ENCODE measurements around the gene ACBD5.
"Not testable (repeated sequence)": the region's sequence is repeated elsewhere in the genome, so short reads cannot be mapped to it uniquely, and the experiment has no call there.

Gene ACBD5, protein sequence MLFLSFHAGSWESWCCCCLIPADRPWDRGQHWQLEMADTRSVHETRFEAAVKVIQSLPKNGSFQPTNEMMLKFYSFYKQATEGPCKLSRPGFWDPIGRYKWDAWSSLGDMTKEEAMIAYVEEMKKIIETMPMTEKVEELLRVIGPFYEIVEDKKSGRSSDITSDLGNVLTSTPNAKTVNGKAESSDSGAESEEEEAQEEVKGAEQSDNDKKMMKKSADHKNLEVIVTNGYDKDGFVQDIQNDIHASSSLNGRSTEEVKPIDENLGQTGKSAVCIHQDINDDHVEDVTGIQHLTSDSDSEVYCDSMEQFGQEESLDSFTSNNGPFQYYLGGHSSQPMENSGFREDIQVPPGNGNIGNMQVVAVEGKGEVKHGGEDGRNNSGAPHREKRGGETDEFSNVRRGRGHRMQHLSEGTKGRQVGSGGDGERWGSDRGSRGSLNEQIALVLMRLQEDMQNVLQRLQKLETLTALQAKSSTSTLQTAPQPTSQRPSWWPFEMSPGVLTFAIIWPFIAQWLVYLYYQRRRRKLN

DNA sequence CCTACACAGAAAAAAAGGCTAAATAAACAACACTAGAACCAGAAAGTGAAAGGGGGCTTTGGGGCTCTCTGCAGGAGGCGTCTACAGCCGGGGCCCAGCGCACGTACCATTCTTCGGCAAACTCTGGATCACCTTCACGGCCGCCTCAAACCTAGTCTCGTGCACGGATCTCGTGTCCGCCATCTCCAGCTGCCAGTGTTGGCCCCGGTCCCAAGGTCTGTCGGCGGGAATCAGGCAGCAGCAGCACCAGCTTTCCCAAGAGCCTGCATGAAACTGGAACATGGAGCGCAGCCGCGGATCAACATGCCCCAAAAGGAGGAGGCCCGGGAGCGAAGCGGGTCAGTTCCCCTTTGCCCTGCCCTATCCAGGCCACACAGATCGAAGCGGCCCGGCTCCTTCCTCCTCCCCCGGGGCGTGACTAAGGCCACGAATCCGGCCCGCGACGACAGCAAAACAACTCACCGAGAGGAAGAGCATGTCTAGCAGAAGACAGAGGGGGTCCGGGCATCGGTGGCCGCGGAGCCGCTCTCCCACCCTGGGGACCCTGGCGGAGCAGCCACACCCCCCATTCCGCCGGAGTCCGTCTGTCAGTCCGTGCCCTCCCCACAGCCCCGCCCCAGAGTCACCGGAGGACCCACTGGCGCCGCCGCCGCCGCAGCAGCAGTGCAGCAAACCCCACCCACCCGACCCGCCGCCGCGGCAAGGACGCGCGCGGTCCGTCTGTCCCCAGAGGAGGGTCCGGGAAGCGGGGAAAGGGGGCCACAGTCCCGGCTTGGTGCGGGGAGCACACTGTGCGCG is at the start of gene ACBD5:
ACBD5 (minus strand) TSS at position 586 of the 798 bp plus-strand sequence; CDS start at position 477, 109 bp downstream.
- Histone ChIP-seq H3K4me3 (ENCODE audit: low read length) (peak within 1 kb of the TSS; percentile 70), H2AFZ (ENCODE audit: low read depth, low read length) (peak within 1 kb of the TSS; percentile 69), H3K4me1 (ENCODE audit: insufficient read depth, low read length) (peaks cover 8% of the 10 kb centered on the region), H3K27me3 (ENCODE audit: insufficient read depth, low read length) (no peaks in the 10 kb centered on the region), H3K9me3 (ENCODE audit: low read length) (no peaks in the 10 kb centered on the region), H3K36me3 (ENCODE audit: insufficient read depth, low read length) (peaks cover 3% of the 10 kb centered on the region)

DNA sequence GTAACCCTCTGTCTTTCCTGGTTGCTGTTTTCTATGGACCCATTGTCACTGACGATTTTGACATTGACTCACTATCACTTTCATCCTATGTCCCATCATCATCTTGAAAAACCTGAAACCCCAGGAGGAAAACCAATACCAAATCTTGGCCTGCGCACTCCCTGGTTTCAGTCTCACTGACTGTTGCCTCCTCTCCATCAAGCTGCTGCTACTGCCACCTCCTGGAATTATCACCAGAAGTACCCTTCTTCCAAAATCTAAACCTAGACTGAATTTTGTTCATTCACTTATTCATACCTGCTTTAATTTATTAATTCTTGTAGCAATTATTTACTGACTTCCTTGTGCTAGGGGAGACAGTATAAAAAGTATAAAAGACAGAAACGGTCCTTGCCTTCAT is 44.5 kb upstream of the ACBD5 start:
- H3K27me3 ChIP-seq (ENCODE audit: insufficient read depth, low read length) = no peaks in the 10 kb centered on the region
- no peaks in the 10 kb centered on the region for H3K4me1 ChIP-seq (ENCODE audit: insufficient read depth, low read length)
- no peaks in the 10 kb centered on the region for H3K9me3 ChIP-seq (ENCODE audit: low read length)
- H3K4me3 ChIP-seq (ENCODE audit: low read length) = no peak overlapping the region
- H2AFZ ChIP-seq (ENCODE audit: low read depth, low read length) = no peak overlapping the region
- H3K36me3 ChIP-seq (ENCODE audit: insufficient read depth, low read length) = no peaks in the 10 kb centered on the region

DNA sequence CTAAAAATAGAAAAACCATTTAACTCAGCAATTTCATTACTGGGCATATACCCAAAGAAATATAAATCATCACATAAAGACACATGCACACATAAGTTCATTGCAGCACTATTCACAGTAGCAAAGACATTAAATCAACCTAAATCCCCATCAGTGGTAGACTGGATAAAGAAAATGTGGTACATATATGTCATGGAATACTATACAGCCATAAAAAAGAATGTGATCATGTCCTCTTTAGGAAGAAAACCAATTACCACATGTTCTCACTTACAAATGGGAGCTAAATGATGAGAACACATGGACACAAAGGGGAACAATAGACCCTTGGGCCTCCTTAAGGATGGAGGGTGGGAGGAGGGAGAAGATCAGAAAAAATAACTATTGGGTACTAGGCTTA is 36.0 kb upstream of the ACBD5 start:
- H3K36me3 ChIP-seq (ENCODE audit: insufficient read depth, low read length) = no peaks in the 10 kb centered on the region
- H3K4me3 ChIP-seq (ENCODE audit: low read length) = no peak overlapping the region
- H3K4me1 ChIP-seq (ENCODE audit: insufficient read depth, low read length) = no peaks in the 10 kb centered on the region
- H3K27me3 ChIP-seq (ENCODE audit: insufficient read depth, low read length) = no peaks in the 10 kb centered on the region
- no peak overlapping the region for H2AFZ ChIP-seq (ENCODE audit: low read depth, low read length)
- H3K9me3 ChIP-seq (ENCODE audit: low read length) = no peaks in the 10 kb centered on the region

DNA sequence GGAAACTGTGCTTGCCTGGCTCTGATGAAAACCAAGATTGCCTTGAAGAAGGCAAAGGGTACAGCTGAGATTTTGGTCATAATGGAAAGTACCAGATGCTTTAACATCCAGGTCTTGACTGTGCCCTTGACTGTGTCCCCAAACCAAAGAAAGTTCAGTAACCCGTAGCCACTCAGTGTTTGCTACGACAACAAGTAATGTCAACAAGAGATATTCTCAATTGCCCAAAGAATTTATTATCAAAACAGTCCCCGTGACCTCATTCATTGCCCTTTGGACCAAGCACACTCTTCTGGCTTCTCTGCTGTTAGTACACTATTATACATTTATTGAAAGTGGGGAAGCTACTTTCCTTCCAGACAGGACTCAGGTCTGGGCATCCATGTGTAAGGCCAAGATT is 25.4 kb upstream of the ACBD5 start:
- H3K4me3 ChIP-seq (ENCODE audit: low read length); H2AFZ ChIP-seq (ENCODE audit: low read depth, low read length); H3K4me1 ChIP-seq (ENCODE audit: insufficient read depth, low read length); H3K27me3 ChIP-seq (ENCODE audit: insufficient read depth, low read length); H3K9me3 ChIP-seq (ENCODE audit: low read length); H3K36me3 ChIP-seq (ENCODE audit: insufficient read depth, low read length): not testable (repeated sequence)

DNA sequence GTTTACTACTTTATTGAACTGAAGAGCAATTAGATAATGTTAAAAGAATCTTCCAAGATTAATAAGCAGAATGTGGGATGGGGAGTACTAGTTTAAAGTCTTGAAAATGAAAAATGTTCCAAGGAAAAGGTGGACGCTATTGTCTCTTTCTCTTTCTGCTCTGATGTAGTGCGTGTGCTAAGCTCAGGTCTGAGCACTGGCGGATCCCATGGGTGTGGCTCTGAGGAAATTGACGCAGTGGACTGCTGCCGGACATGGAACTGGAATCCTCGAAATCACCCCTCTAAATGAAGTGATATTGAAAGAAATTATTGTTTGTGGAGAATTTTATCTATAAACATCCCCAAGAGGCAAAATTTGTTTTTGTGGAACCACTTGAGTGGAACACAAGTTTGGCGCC is 22.2 kb upstream of the ACBD5 start:
- H3K4me1 ChIP-seq (ENCODE audit: insufficient read depth, low read length); H3K9me3 ChIP-seq (ENCODE audit: low read length); H3K36me3 ChIP-seq (ENCODE audit: insufficient read depth, low read length); H2AFZ ChIP-seq (ENCODE audit: low read depth, low read length); H3K4me3 ChIP-seq (ENCODE audit: low read length); H3K27me3 ChIP-seq (ENCODE audit: insufficient read depth, low read length): not testable (repeated sequence)

DNA sequence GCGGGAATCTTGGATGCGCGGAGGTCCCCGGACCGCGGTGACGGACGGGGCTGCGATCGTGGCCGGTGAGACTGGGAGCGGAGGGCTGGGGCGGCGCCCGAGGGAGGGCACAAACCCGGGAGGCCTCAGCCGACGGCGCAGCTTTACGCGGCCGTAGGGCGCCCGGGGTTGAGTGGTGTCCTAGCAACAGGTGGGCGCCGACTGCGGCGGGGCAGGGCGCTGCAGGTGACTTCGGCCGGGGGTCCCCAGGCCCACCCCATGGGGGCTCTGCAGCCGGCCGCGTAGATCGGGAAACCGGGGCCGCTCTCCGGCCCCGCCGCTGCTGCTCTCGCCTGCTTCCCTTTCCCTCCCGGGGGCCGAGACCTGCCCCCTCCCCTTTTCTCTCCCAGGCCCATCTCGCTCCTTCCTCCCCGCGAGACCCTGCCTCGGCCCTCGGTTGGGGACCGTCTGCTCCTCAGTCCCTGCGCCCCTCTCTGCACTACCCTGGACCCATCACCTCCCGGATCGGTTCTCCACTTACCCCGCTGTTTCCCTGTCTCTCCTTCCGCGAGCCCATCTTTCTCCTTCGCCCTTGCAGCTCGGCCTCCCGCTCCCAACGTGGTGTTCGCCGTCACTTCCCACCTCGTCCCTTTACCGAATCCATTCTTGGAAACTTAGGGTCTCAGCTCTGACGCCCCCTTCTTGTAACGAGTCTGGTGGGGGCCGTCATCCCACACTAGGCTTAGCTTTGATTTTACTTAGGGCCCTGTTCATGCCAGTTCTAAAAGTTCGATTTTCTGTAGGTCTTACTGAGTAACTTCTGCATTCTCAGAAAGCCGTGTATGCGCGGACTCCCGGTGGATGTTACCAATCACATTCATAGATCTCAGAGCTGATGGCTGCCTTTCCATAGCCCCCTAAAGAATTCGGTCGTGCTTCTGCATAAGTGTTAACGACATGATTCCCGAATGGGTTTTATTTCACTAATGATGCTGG is 18.5 kb upstream of the ACBD5 start:
- Histone ChIP-seq H3K9me3 (ENCODE audit: low read length) (peaks cover 7% of the 10 kb centered on the region), H2AFZ (ENCODE audit: low read depth, low read length) (peak overlapping the region; percentile 49), H3K4me1 (ENCODE audit: insufficient read depth, low read length) (no peaks in the 10 kb centered on the region), H3K36me3 (ENCODE audit: insufficient read depth, low read length) (no peaks in the 10 kb centered on the region), H3K27me3 (ENCODE audit: insufficient read depth, low read length) (peaks cover 10% of the 10 kb centered on the region), H3K4me3 (ENCODE audit: low read length) (peak overlapping the region; percentile 27)

DNA sequence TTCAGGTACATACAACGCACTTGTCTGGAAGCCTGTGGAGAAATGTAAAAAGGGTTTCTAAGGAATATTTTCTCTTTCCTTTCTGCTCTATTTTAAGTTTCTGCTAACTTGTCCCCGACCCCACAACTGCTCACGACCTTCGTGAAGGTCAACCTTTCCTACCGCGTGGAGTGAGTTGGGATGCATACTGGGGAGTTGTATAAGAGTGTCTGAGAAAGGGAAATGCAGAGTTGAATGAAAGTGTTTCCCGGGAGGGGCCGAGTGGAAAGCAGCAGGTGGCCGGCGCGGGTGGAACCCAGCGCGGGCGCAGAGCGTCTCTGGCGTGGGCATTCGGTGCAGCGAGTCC is 17.9 kb upstream of the ACBD5 start:
- Histone ChIP-seq H3K4me1 (ENCODE audit: insufficient read depth, low read length) (no peaks in the 10 kb centered on the region), H3K36me3 (ENCODE audit: insufficient read depth, low read length) (no peaks in the 10 kb centered on the region), H3K27me3 (ENCODE audit: insufficient read depth, low read length) (peaks cover 10% of the 10 kb centered on the region), H3K9me3 (ENCODE audit: low read length) (peaks cover 7% of the 10 kb centered on the region), H2AFZ (ENCODE audit: low read depth, low read length) (peak overlapping the region; percentile 22), H3K4me3 (ENCODE audit: low read length) (peak overlapping the region; percentile 27)

DNA sequence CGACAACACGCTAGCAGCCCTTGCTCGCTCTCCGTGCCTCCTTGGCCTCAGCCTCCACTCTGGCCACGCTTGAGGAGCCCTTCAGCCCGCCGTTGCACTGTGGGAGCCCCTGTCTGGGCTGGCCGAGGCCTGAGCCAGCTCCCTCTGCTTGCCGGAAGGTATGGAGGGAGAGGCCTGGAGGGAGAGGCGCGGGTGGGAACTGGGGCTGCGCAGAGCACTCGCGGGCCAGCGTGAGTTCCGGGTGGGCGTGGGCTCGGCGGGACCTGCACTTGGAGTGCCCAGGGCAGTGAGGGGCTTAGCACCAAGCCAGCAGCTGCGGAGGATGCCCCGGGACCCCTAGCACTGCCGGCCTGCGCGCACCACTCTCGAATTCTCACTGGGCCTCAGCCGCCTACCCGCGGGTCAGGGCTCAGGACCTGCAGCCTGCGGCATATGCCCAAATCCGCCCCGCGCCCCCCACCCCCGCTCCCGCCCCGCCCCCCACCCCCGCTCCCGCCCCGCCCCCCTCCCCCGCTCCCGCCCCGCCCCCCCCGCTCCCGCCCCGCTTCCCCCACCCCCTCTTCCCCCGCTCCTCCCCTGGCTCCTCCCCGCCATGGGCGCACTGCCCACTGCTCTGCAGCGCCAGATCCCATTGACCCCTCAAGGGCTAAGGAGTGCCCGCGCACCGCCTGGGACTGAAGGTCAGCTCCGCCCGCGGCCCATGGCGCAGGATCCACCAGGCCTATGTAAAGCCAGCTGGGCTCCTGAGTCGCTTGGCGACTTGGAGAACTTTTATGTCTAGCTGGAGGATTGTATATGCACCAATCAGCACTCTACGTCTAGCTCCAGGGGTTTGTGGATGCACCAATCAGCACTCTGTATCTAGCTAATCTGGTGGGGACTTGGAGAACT is 15.9 kb upstream of the ACBD5 start:
- Histone ChIP-seq H3K27me3 (ENCODE audit: insufficient read depth, low read length) (peaks cover 10% of the 10 kb centered on the region), H3K4me3 (ENCODE audit: low read length) (no peak overlapping the region), H2AFZ (ENCODE audit: low read depth, low read length) (no peak overlapping the region), H3K4me1 (ENCODE audit: insufficient read depth, low read length) (no peaks in the 10 kb centered on the region), H3K36me3 (ENCODE audit: insufficient read depth, low read length) (no peaks in the 10 kb centered on the region), H3K9me3 (ENCODE audit: low read length) (peaks cover 10% of the 10 kb centered on the region)

DNA sequence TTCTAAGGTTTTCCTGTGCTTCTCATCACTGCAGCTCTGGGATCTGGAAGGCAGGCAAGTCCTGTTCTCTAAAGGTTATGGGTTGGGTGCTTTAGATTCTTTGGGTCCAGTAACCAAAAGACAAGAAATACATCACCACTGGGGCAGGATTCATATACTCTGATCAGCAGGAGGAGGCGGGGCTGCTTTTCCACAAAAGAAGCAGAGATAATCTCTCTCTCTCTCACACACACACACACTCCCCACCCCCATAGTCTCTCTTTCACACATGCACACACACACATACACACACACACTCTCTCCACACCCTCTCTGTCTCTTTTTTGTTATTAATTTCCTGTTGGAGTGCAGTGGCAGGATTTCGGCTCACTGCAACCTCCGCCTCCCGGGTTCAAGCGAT is 13.0 kb upstream of the ACBD5 start:
- H3K4me1 ChIP-seq (ENCODE audit: insufficient read depth, low read length) = no peaks in the 10 kb centered on the region
- H3K36me3 ChIP-seq (ENCODE audit: insufficient read depth, low read length) = no peaks in the 10 kb centered on the region
- peaks cover 2% of the 10 kb centered on the region for H3K27me3 ChIP-seq (ENCODE audit: insufficient read depth, low read length)
- peaks cover 12% of the 10 kb centered on the region for H3K9me3 ChIP-seq (ENCODE audit: low read length)
- H3K4me3 ChIP-seq (ENCODE audit: low read length) = no peak overlapping the region
- H2AFZ ChIP-seq (ENCODE audit: low read depth, low read length) = no peak overlapping the region

DNA sequence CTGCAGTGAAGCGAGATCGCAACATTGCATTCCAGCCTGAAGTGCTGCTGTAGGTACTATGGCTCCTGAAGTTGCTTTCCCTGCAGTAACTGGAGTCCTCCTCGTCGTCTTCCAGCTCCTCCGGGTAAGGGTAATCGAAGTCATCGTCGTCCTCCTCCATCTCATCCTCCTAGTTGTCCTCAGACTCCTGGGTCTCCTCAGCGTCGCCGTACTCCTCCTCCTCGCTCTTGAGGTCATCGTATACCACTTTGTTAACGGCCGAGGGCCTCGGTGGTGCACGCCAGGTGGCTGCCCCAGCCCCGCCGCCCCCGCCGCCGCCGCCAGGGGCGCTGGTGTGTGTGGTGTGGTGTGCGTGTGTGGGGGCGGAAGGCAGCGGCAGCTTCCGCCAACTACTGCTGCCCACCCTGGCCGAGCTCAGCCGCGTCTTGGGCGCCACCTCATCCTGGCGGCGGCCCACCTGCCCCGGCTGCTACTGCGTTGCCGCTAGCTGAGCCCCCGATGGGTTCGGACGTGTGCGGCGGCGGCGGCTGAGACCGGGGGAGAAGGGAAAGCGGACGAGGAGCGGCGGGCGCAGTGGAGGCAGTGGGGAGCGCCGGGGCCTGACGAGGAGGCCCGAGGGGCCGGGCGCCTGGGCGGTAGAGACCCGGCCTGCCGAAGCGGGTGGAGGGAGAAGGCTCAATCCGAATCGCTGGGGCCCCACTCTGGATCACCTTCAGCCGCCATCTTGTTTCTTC is 11.8 kb upstream of the ACBD5 start:
- Histone ChIP-seq H3K4me3 (ENCODE audit: low read length) (no peak overlapping the region), H2AFZ (ENCODE audit: low read depth, low read length) (no peak overlapping the region)

DNA sequence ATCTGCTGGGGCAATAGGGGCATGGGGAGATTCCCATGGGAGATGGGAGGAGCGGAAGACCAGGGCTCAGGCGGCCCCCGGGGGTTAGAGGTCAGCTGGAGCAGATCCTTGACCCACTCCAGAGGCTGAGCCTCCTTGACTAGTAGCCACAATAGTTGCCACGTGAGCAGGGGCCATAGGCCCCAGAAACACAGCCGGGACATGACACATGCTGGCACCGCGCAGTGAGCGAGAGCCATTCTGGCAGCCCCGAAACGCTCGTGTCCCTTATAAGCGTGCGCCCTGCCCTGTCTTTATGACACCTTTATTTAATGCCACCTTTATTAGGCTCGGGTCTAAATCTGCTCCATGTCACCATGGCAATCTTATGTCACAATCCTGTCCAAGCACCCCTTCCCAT is 11.0 kb upstream of the ACBD5 start:
- no peaks in the 10 kb centered on the region for H3K36me3 ChIP-seq (ENCODE audit: insufficient read depth, low read length)
- no peaks in the 10 kb centered on the region for H3K4me1 ChIP-seq (ENCODE audit: insufficient read depth, low read length)
- peaks cover 9% of the 10 kb centered on the region for H3K9me3 ChIP-seq (ENCODE audit: low read length)
- H2AFZ ChIP-seq (ENCODE audit: low read depth, low read length) = no peak overlapping the region
- H3K27me3 ChIP-seq (ENCODE audit: insufficient read depth, low read length) = no peaks in the 10 kb centered on the region
- no peak overlapping the region for H3K4me3 ChIP-seq (ENCODE audit: low read length)

More for the DNA sequence above, 11.8 kb upstream of the ACBD5 start:
- Histone ChIP-seq H3K4me1 (ENCODE audit: insufficient read depth, low read length) (no peaks in the 10 kb centered on the region), H3K27me3 (ENCODE audit: insufficient read depth, low read length) (peaks cover 2% of the 10 kb centered on the region), H3K9me3 (ENCODE audit: low read length) (peaks cover 12% of the 10 kb centered on the region), H3K36me3 (ENCODE audit: insufficient read depth, low read length) (no peaks in the 10 kb centered on the region)
